HG03066 (cell line): Measurements from ENCODE around the gene HEYL.

Experiments
- ATAC-seq: cut with Tn5 transposase; IDR thresholded peaks from one replicate; pipeline ENCODE4 v1.9.1; 2021; ENCODE audit warnings: low read depth; ENCODE audit not compliant: unreplicated experiment

HEYL gene

DNA sequence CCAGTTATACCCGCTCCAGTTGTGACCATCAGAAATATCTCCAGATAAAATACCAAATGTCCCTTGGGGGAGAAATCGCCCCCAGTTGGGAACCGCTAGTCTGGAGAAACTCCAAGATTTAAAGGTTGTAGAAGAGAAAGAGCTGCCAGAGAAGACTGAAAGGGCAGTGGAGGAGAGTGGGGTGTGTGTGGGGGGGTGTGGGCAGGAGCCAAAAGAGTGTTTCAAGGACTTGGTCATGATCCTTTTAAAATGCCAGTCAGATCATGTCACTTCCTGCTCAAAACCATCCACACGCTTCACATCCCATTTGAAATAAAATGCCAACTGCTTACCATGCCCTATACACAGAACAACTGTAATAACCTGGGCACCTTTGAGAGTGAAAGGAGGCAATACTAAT, 3.4 kb upstream of the HEYL start:
- no peak for ATAC-seq

DNA sequence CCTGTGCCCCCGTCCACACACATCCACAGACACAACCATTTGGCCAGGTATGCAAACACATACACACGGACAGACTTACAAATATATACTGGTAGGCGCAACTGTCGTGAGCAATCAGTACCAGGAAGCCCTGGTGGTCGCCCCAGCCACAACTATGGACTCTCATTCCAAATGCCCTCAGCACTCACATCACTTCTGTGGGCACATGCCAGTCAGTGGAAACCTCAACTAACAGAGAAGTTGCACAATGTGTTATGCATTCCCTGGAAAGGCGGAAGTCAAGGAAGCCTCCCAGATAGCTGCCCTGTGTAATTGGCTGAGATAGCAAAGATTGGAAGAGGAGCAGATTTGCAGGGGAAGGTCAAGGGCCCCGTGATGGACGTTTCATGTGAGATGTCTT, 1.4 kb upstream of the HEYL start:
- no peak for ATAC-seq

DNA sequence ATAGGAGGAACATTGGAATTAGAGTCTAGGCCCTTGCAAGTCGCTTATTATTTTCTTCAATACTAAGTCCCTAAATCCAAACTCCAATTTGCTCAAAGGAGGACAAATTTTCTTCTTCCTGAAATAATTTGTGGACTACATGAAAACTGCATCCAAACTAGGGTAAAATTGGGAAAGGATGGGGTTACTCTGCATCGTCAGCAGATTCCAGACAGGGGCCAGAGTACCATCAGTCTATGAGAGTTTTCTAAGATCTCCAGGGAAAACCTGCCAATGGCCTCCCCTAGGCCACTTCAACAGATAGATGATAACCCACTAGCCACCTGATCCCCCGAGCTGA, 508 bp downstream of the HEYL start:
- no peak for ATAC-seq

DNA sequence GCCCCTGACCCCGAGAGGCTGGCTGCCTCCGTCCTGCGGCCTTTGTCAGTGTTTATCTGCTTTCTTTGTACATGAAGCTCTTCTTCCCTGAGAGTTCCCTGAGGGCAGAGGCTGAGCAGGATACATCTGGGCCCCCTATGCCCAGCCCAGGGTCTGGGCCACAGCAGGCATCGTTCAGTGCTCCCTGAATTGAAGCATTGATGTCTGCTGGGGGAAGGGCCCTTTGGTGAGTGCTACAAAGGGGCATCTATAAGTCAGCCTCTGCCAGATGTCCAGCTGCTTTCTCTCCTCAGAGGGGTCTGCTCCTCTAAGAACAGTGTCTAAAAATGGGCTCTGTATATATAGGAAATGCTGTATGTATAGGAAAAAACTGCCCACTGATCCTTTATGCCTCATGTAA, 2.1 kb downstream of the HEYL start:
- ATAC-seq: no peak

DNA sequence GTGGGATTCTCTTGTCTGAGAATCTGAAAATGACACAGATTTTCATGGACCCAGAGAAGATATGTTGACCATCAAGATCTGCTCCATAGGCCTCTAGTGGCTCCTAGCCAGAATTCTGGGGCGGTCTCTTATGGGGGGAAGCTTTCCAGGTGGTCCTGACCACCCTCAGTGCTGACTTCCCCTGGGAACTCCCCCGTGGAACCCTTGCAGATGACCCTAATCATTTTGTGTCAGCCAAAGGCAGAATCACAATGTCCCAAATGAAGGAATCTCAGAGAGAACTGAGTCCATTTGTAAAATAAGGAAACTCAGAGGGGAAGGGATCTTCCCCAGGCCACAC, 3.6 kb downstream of the HEYL start:
- no peak for ATAC-seq

DNA sequence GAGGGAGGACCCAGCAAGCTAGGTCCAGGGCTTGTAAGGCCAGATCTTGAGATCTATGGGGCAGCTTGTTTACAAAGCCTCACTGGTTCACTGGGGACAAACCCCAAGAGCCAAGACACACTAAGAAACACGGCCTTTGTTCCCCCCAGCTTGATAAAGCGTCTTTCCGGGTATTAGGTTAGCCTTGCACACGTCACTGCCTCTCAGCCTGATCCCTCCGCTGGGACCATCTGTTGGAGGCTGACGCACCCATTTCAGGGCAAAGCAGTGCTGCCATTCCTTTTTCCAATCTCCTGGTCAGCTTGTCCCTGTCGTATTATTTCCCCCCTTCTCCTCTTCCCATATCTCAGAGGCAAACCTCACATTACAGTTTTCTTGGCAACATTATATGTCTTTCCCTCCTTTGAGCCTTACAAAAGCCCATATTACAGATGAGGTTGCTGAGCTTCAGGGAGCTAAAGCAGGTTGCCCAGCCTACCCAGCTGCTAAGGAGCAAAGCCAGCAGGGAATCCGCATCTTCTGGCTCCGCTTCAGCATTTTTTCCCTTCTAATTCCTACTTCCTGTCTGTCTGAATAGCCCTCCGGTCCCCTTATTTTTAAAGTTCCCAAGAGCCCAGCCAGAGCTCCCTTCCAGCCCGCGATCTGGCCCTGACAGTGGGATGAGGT, 4.1 kb downstream of the HEYL start:
- ATAC-seq: no peak

DNA sequence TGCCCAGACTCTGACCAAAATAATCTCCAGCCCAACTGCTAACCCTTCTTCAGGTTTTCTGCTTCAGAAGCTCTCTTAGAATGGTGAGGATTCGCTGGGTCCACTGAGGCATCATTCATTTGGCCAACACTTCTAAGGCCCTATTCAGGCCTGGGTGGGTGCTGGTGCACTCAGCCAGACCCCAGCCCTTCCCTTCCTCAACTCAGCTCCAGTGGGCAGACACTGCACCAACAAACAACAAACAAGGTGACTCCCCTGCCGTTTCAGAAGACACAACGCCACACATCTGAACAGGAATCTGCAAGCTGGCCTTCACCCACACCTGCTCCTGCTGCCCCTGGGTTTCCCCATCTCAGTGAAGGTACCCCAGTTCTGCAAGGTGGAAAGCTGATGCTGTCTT, 6.0 kb downstream of the HEYL start:
- no peak for ATAC-seq

DNA sequence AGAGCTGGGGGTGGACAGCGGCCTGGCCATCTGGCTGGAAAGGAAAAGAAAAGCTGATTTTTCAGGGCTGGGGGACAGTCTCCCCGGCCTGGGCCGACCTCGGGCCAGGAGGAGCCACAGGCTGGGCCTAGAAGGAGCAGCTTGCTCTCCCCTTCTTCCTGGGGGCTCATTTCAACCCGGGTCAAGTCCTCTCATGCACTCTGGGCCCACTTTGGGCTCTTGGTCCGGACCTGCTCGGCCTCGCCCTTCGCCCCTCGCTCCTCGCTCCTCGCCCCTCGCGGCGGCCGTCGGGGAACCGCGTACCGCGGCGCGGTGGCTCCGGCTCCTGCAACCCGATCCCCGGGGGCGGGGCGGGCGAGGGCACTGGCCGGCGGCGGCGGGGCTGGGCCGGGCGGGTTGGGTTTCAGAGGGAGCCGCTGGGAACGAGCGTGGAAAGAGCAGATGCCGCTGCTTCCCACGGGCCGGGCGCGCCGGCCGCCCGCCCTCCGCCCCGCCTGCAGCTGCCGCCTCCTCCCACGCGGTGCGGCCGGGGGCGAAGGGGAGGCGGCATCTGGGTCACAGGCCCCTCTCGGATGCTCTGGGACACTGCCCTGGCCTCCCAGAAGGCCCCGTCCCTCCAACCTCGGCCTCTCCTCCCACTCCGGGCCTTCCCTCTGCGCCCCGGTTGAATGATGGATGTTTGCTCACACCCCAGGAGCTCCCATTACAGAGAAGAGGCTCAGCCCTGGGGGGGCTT, 6.6 kb downstream of the HEYL start:
- ATAC-seq: no peak

DNA sequence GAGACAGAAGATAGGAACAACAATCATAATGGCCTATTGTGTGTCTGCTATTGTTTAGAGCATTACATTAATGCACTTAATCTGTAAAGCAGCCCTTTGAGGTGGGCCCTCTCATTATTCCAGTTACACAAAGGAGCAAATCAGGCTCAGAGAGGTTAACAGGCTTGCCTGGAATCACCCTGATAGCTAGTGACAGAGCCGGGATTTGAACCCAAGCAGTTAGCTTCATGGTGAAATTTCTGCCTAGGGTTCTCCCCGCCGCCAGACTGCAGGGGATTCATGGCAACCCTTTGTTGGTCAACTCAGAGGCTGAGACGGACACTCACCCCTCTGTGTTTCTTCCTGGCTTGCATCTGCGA, 7.1 kb downstream of the HEYL start:
- no peak for ATAC-seq

DNA sequence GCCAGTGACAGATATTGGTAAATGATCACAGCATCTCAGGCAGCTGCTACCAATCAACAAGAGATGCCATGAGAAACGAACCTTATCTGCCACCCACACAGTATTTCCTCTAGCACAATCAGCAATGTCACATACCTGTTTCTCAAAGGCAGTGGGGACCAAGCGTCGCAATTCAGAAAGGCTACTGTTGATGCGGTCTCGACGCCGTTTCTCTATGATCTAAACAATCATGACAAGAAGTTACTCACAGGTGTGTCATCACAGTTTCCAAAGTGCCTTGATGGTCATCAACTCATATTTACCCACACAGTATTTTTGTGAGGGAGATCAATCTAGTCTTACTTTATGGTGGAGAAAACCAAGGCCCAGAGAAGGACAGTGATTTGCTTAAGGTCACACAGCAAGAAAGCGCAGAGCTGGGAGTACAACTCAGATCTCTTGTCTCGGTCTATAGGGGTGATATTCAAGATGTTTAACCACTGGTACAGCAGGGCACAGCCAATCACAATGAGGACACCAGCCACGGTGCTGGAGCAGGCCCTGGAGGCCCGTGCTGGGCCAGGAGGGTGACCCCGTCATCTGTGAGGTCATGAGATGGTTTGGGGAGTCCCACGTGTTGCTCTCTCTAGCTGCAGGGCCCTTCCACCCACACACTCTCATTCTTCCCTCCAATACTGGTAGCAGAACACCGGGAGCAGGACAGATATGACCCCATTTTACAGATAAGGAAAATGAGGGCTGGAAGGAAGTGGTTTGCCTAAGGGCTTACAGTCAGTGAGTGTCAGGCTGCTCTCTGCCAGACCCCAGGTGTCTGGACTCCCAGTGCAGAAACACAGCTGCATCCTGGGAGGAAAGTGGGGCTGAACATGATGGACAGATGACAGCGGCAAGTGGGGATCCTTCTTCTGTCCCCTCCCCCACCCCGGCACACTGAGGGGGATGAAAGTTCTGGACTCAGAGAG, 7.8 kb downstream of the HEYL start:
- ATAC-seq: no peak

DNA sequence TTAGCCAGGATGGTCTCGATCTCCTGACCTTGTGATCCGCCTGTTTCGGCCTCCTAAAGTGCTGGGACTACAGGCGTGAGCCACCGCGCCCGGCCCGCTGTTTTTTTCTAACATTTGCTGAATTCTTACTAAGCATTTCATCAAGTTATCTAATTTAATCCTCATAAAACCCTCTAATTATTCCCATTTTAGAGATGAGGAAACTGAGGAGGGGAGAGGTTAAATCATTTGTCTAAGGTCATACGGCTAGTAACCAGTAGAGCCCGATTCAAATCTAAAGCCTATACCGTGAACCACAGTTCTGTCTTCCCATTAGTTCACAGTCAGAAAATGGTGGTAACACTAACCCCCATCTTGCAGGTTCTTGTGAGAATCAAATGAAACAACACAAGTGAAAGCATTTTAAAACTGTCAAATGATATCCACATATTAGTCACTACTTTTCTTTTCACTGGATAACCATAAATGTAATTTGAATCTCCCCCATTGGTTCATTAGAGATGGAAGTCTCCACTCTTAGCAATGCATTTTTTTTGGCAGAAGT, 10.6 kb downstream of the HEYL start:
- ATAC-seq: no peak

DNA sequence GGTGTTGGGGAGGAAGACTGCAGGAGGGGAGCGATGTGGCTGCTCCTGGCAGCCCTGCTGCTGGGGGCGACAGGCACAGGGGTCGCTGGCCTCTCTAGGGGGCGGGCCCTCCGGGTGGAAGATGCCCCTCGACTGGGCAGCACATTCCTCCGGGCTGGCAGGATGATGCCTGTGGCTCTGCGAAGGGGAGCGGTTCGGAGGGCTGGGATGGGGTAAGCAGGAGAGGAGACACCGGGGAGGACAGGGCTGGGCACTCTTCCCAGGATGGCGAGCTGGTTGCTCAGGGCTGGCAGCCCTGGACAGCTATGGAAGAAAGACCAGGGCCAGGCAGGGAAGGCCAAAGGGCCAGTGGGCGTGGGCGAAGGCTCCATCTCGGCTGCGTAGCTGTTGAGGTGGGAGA, 12.8 kb downstream of the HEYL start:
- ATAC-seq: no peak

DNA sequence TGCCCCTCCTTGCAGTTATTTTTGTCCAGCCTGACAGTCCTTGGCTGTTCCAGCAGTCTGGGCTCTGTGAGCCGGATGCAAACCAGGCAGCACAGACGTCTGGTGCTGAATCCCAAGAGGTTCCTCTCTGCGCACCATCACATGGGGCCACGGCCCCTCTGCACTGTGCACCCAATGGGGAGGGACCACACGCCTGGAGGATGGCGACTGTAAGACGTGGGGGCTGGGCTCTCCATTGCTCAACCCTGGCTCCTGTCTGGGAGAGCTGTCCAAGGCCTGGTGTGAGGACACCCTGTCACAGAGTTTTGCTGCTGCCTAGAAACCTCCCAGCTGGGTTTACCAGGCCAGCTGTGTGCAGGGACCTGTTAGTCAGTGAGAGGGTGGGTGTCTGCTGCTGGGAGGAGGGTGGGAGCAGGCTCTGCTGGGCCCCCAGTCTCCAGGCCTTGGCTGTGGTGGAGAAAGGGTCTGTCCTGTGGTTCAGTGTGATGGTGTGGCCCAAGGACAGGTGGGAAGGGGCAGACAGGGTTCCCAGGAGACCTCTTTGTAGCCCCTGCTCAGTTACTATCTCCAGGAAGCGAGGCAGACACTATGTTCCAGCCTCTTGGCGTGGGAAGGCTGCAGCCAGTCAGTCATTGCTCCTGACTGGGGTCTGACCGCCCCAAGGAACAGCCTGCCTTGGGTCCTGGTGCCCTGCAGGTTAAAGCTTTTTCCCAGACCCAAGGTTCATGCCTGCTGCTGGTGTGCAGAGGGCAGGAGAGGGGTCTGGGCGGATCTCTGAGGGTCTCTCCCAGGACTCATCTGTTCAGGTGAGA, 13.8 kb downstream of the HEYL start:
- ATAC-seq: no peak

DNA sequence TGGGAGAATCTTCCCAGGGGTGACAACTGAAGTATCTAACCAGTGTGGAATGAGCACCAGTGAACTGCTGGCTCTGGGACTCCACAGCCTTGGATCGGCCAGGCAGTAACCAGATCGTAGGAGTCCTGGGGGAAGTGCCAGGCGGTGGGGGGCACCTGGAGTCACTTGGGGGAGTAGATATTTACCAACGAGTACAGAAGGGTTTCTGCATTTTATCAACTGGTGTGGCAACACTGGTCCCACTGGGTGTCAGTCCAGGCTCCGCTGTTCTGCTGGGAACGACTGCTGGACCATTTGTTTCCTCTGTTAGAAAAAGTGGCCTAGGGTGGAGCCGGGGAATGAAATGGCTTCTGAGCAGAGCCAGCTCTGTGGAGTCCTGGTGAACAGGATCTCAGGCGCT, 14.4 kb downstream of the HEYL start:
- ATAC-seq: no peak

DNA sequence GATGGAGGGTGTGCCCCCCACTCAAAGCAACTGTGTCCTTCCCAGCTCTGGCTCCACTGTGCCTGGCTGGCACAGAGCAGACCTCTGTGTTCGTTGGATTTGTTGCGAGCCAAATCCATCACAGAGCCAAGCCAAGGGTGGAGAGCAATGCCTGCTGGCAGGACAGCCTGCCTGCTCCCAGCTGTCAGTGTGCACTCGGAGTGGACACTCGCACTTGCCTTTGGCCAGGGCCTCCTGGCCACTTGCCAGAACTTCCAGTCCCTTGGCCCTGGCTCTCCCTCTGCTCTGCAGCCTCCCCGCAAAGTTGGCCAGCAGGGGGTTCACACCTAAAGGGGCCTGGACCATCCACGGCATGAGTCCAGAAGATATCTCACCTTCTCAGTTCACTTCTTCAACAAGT, 16.4 kb downstream of the HEYL start:
- ATAC-seq: no peak

DNA sequence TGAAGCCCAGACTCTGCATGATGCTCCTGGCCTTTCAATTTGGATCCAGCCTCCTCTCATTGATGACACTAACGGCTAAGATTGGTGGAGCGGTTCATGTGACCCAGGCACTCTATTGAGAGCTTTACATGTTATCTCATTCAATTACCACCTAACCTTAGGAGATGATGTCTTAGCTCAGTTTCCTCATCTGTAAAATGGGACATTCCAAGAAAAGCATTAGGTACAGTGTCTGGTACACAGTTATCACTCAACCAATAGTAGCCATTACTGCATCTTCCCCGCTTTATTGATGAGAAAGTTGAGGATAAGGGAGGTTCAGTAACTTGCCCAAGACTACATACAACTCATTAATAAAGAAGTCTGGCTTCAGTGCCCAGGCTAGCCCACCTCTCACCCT, 17.0 kb downstream of the HEYL start:
- ATAC-seq: no peak

DNA sequence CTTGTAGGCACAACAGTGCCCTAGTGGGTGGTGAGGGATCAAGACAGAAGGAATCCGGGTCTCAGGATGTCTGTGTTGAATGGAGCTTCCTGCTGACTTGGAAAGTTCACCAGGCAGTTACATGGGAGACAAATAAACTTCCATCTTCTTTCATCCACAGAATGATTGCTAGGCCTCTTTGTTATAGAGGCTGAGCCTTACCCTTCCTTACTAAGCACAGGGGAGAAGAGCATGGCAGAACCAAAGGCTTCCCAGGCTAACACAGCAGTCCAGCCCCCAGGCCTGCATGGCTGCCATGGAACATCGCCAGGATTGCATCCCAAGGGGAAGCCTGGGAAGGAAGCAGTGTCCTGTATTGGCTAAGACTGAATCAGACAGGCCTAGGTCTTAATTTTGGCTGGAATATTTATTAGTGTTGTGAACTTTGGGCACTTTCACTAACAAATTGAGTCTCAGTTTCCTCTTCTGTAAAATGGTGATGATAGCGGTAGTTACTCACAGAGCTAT, 18.7 kb downstream of the HEYL start:
- no peak for ATAC-seq

DNA sequence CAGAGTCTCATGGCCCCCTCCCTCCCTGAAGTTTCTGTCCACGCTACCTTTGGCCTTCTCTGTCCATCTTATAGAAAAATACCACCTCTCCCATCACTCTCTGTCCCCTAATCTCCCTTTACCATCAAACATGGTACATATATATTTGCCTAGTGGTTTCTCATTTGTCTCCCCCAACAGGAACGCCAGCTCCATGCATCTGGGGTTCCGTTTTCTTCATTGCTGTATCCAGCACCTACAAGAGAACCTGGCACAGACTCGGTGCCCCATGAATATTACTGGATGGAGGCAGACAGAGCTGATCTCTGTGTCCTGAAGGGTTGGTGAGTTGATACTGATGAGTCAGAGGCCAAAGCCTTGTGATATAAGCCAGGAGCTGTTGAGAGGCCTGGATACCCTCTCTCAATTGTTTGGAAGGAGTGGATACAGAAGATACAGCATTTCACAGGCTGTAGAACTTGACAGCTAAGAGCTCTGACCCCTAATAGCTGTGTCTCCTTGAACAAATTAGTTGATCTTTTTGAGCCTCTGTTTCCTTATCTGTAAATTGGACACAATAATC, 21.9 kb downstream of the HEYL start:
- ATAC-seq: no peak

DNA sequence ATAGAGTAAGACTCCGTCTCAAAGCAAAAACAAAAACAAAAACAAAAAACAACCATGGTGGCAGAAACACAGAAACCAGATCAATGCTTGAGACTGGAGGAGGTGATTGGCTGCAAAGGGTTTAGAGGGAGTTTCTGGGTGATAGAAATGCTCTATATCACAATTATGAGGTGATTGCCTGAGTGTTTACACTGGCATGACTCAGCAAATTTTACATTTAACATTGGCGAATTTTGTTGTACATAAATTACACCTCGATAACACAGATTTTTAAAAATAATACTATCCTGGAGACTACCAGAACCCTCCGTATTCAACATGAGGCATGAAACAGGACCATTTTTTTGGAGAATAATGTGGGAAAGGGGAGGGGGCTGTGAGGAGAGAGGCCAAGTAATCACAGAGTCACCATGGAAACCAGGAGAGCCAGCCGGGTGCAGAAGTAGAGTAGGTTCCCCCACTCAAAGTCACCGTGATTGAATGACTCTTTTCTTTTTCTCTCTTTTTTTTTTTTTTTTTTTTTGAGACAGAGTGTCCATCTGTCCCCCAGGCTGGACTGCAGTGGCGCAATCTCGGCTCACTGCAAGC, 24.3 kb downstream of the HEYL start:
- no peak for ATAC-seq

DNA sequence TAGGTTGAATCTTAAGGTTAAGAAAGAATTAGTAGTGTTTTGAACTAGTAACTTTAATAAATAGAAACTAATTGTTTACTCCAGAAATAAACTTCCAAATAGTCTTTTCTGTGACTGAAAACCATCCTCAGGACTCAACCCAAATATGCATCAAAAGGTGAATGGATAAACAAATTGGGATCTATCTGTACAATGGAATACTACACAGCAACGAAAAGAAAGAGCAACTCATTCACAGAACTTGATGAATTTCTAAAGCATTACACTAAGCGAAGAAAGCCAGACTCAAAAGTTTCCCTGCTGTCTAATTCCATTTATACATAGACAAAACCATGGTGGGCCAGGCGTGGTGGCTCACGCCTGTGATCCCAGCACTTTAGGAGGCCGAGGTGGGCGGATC, 25.0 kb downstream of the HEYL start:
- no peak for ATAC-seq
